Uterus (tissue), 2 donors: ENCODE results near the gene SAMD4B.

ENCODE experiments used
- CTCF ChIP-seq, 4 experiments: fragments of 200-600 bp in 2 of 4; fragments of 450-650 bp in 2 of 4; sonication (generic) in 2 of 4; IDR thresholded peaks; one replicate each; pipeline ENCODE4 v1.5.1; 2016 to 2019; ENCODE audit warnings: antibody characterized with exemption in 4 of 4, mild to moderate bottlenecking in 2 of 4, moderate library complexity in 1 of 4
- POLR2A ChIP-seq, 2 donors: fragments of 450-650 bp; IDR thresholded peaks; one replicate each; pipeline ENCODE4 v1.6.1; 2016; ENCODE audit warnings: antibody characterized with exemption in 2 of 2, mild to moderate bottlenecking in 1 of 2, moderate library complexity in 1 of 2

GRCh38 chr19:39327363-39328045 is 14.7 kb upstream of the SAMD4B start:
- no peak for TF ChIP-seq CTCF (IDR thresholded peaks at IDR 0.05)
- TF ChIP-seq POLR2A (IDR thresholded peaks at IDR 0.05) = no peak
